PC-3 (cell line): Measurements from ENCODE around the gene UNC5B.

ENCODE experiments used
- EZH2 ChIP-seq: fragments of 300-600 bp; sonication (generic); IDR thresholded peaks from one replicate; pipeline ENCODE4 v1.6.1; 2017; ENCODE audit warnings: antibody characterized with exemption, mild to moderate bottlenecking, low read length; ENCODE audit not compliant: unreplicated experiment
- TF ChIP-seq, protein P1 (sequence below): fragments of 300-600 bp; sonication (generic); conservative IDR thresholded peaks from 2 replicates; pipeline ENCODE4 v1.5.1; 2017; ENCODE audit warnings: antibody characterized with exemption, low read depth, mild to moderate bottlenecking, low read length

DNA sequence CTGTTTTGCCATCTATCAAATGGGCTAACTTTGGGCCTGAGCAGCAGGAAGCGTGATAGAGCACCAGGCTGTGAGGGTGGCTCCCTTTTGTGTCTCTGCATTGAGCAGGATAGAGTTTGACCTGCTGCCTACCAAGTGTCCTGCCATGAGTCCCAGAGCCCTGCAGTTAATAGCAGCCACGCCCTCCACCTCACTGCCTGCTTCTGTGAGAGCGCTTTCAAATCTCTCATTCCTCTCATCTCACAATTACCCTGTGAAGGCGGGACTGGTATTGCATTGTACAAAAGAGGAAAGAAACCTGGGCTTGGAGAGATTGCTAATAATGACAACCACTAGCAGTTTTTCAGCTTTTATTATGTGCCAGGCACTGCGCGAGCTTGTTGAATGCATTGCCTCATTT is 39.9 kb downstream of the UNC5B start:
- TF ChIP-seq, protein P1, sequence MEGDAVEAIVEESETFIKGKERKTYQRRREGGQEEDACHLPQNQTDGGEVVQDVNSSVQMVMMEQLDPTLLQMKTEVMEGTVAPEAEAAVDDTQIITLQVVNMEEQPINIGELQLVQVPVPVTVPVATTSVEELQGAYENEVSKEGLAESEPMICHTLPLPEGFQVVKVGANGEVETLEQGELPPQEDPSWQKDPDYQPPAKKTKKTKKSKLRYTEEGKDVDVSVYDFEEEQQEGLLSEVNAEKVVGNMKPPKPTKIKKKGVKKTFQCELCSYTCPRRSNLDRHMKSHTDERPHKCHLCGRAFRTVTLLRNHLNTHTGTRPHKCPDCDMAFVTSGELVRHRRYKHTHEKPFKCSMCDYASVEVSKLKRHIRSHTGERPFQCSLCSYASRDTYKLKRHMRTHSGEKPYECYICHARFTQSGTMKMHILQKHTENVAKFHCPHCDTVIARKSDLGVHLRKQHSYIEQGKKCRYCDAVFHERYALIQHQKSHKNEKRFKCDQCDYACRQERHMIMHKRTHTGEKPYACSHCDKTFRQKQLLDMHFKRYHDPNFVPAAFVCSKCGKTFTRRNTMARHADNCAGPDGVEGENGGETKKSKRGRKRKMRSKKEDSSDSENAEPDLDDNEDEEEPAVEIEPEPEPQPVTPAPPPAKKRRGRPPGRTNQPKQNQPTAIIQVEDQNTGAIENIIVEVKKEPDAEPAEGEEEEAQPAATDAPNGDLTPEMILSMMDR, result no peak
- TF ChIP-seq EZH2, result no peak
